Activated CD4-positive, alpha-beta T cell treated with anti-CD3 and anti-CD28 coated beads, Interleukin-2, amount 10 ng/mL, durations not matched to agents 7 days and 5 days (primary cell): ENCODE data around the gene RILPL2. TPM values are rescaled to one million over a fixed set of nuclear protein-coding genes. Genes with fewer than 3 reads are reported as not detected.
A peak's percentile ranks its signal among the peaks of the same experiment; 100 is the strongest.
"Not testable (repeated sequence)": the region's sequence is repeated elsewhere in the genome, so short reads cannot be mapped to it uniquely, and the experiment has no call there.

Source experiments
- CTCF ChIA-PET: fragments of 350-600 bp; sonication (Branson Sonifier 250); formaldehyde crosslinking; loops from one replicate; lab custom pipeline; 2021; ENCODE audit warnings: antibody characterized with exemption; lab: Charles Lee
- POLR2A ChIA-PET: fragments of 350-600 bp; sonication (Branson Sonifier 250); formaldehyde crosslinking; loops from one replicate; lab custom pipeline; 2021; ENCODE audit warnings: antibody characterized with exemption; lab: Charles Lee
- DNase-seq: peaks from one replicate; pipeline ENCODE4 v3.0.0-alpha.2; 2020
- H3K27ac Mint-ChIP-seq: one replicate; pipeline ENCODE4 v1.8.0; 2021; ENCODE audit warnings: mild to moderate bottlenecking, moderate library complexity, mixed read lengths
- H3K27me3 Mint-ChIP-seq: one replicate; pipeline ENCODE4 v1.8.0; 2021; ENCODE audit warnings: mixed read lengths
- H3K36me3 Mint-ChIP-seq: one replicate; pipeline ENCODE4 v1.8.0; 2021; ENCODE audit warnings: low read depth, mixed read lengths
- H3K4me1 Mint-ChIP-seq: one replicate; pipeline ENCODE4 v1.8.0; 2021; ENCODE audit warnings: mixed read lengths
- H3K4me3 Mint-ChIP-seq: one replicate; pipeline ENCODE4 v1.8.0; 2021; ENCODE audit warnings: mild to moderate bottlenecking, moderate library complexity, mixed read lengths
- H3K9me3 Mint-ChIP-seq: one replicate; pipeline ENCODE4 v1.8.0; 2021; ENCODE audit warnings: mixed read lengths
- total RNA-seq, 2 experiments: library from RNA; stranded (reverse); gene quantifications; one replicate each; pipeline ENCODE4 v1.2.3, GENCODE V29; 2021

RILPL2 gene
- total RNA-seq, 2 experiments from 2014 or later = 6.0 to 6.5 TPM

DNA sequence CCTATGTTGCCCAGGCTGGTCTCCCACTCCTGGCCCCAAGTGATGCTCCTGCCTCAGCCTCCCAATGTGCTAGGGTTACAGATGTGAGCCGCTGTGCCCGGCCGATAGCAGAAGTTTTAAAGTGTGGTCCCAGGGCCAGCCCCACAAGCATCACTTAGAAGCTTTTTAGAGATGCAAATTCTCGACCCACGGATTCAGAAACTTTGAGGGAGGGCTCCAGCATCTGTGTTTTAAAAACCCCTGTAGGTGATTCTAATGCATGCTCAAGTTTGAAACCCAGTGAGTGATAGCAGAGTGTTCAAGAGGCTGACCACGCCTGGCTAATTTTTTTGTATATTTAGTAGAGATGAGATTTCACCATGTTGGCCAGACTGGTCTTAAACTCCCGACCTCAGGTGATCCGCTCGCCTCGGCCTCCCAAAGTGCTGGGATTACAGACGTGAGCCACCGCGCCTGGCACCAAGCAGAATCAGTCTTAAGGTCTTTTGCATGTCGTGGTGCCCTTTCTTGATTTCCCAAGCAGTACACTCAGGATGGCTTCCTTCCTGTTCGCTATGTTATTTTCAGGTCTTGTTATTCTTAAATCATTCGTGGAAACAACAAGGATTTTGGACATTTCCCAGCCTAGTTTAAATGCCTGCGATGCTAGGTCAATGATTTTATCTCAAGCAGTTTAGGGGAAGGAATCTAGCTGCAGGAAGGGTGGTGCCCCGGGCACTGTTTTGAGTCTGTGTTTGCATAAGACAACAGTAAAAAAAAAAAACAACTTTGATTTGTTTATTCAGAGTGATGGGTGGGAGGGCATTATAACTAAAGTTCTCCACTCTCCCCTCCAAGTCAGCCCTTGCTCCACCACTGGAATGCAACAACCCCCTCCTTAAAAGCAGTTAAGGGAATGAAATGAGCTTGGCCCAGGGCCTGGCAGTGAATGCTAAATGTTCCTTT lies 9.2 kb upstream of the RILPL2 start:
- Mint-ChIP-seq H3K36me3 (peaks cover 8% of the 10 kb centered on the region), H3K9me3 (no peaks in the 10 kb centered on the region), H3K4me1 (peaks cover 45% of the 10 kb centered on the region), H3K27me3 (no peaks in the 10 kb centered on the region), H3K27ac (peak overlapping the region; percentile 66), H3K4me3 (peak overlapping the region; percentile 29)
- ChIA-PET POLR2A (no interaction called here), CTCF (interaction anchor here (0.6 to 1.5 kb wide), 3 partner anchors 9 to 80 kb away, joined by 3 to 5 read pairs (median 4); no protein-coding TSS in a partner anchor)
- DNase-seq = no peak

DNA sequence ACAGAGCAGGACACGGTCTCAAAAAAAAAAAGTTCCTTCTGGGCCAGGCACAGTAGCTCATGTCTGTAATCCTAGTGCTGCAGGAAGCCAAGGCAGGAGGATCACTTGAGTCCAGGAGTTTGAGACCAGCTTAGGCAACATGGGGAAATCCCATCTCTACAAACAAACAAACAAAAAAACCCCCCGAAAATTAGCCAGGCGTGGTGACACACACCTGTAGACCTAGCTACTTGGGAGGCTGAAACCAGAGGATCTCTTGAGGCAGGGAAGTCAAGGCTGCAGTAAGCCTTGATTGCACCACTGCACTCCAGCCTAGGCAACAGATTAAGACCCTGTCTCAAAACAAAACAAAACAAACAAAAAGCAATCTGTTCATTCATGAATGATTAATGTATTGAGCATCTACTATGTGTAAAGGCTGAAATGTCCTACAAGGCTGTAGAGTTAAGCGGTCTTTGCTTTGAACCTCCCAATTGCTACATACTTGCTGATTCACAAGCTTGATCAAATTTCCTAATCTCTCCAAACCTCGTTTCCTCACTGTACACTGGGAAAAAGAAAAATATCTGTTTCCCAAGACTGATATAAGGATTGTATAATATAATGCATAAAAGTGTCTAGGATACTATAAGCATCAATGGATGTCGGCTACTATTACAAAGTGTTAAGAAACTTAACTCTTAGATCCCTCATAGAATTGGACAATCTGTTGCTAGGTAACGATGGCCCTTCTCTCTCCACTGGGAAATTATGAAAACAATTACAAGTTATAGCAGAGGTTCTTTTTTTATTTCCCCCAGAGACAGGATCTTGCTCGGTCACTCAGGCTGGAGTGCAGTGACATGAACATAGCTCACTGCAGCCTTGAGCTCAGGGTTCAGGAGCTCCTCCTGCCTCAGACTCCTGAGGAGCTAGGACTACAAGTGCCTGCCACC lies 7.9 kb upstream of the RILPL2 start:
- H3K36me3 Mint-ChIP-seq = peaks cover 6% of the 10 kb centered on the region
- DNase-seq = no peak
- ChIA-PET POLR2A (no interaction called here), CTCF (interaction anchor here (0.7 to 1.2 kb wide), 3 partner anchors 9 to 61 kb away, joined by 3 to 4 read pairs (median 3); no protein-coding TSS in a partner anchor)
- H3K27me3 Mint-ChIP-seq = no peaks in the 10 kb centered on the region
- no peaks in the 10 kb centered on the region for H3K9me3 Mint-ChIP-seq
- no peak overlapping the region for H3K27ac Mint-ChIP-seq
- H3K4me3 Mint-ChIP-seq = no peak overlapping the region
- peaks cover 40% of the 10 kb centered on the region for H3K4me1 Mint-ChIP-seq

DNA sequence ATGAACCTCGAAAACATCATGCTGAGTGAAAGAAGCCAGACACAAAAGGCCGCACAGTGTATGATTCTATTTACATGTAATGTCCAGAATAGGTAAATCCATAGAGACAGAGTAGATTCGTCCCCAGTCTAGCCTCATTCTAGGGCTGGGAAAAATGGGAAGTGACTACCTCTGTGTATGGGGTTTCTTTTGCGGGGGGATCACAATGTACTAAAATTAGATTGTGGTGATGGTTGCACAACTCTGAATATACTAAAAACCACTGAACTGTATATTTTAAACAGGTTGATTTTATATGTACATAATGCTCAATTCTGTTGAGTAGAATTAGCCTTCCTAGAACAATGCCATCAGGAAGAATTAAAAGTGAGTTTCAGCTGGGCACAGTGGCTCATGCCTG lies 6.3 kb upstream of the RILPL2 start:
- POLR2A ChIA-PET = no interaction called here
- Mint-ChIP-seq H3K27me3 (no peaks in the 10 kb centered on the region), H3K4me3 (no peak overlapping the region)

DNA sequence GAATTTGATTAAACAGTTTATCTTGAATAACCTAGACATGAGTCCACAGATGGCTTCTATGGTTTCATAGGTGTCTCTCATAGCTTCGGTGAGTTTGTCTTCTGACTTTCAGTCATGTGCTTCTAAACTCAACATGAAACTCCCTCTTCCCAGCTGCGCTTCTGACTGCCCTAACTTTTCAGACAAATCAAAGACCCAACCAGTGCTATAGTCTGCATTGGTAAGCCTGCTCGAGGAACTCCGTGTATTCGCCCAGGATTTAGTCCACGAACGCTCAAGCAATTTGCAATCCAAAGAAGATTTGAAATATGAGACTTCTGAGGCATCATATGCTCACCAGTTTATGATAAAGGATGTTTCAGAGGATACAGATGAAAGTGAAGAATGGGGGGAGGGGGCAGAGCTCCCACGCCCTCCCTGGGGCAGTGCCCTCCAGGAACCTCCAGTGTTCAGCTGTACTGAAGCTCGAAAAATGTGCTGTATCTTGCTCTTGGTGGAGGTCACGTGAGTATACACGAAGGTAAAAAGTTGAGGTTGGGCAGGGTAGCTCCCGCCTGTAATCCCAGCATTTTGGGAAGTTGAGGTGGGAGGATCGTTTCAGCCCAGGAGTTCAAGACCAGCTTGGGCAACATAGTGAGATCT lies 5.2 kb upstream of the RILPL2 start:
- Mint-ChIP-seq H3K9me3 (no peaks in the 10 kb centered on the region), H3K27me3 (no peaks in the 10 kb centered on the region), H3K4me1 (peaks cover 32% of the 10 kb centered on the region), H3K4me3 (no peak overlapping the region), H3K27ac (no peak overlapping the region), H3K36me3 (peaks cover 2% of the 10 kb centered on the region)
- ChIA-PET POLR2A (no interaction called here), CTCF (interaction anchor here (0.6 kb wide), 1 partner anchor 238 kb away, joined by 3 read pairs; no protein-coding TSS in a partner anchor)
- no peak for DNase-seq

More for the DNA sequence above, 6.3 kb upstream of the RILPL2 start:
- peaks cover 2% of the 10 kb centered on the region for H3K36me3 Mint-ChIP-seq
- peaks cover 29% of the 10 kb centered on the region for H3K4me1 Mint-ChIP-seq
- DNase-seq = no peak
- CTCF ChIA-PET = interaction anchor here (0.6 kb wide), 1 partner anchor 801 kb away, joined by 3 read pairs; no protein-coding TSS in a partner anchor
- H3K27ac Mint-ChIP-seq = no peak overlapping the region
- no peaks in the 10 kb centered on the region for H3K9me3 Mint-ChIP-seq

DNA sequence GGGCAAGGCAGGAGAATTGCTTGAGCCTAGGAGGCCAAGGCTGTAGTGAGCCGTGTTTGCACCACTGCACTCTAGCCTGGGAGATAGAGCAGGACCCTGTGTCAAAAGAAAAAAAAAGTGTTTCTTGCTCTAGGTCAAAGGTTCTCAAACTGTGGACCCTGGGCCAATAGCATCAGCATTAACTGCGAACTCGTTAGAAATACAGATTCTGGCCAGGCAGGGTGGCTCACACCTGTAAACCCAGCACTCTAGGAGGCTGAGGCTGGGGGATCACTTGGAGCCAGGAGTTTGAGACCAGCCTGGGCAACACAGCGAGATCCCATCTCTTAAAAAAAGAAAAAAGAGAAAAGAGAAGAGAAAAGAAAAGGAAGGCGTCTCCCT lies 858 bp downstream of the RILPL2 start:
- H3K4me3 Mint-ChIP-seq = peak overlapping the region; percentile 97
- peaks cover 48% of the 10 kb centered on the region for H3K4me1 Mint-ChIP-seq
- ChIA-PET POLR2A (interaction anchor here (1.1 kb wide), 1 partner anchor 13 kb away, joined by 3 read pairs; no protein-coding TSS in a partner anchor), CTCF (interaction anchor here (0.6 to 1.4 kb wide), 9 partner anchors 8 to 157 kb away, joined by 3 to 5 read pairs (median 3); no protein-coding TSS in a partner anchor)
- H3K27ac Mint-ChIP-seq = peak overlapping the region; percentile 95
- H3K9me3 Mint-ChIP-seq = no peaks in the 10 kb centered on the region
- no peak for DNase-seq
- H3K27me3 Mint-ChIP-seq = no peaks in the 10 kb centered on the region
- H3K36me3 Mint-ChIP-seq = peaks cover 18% of the 10 kb centered on the region

DNA sequence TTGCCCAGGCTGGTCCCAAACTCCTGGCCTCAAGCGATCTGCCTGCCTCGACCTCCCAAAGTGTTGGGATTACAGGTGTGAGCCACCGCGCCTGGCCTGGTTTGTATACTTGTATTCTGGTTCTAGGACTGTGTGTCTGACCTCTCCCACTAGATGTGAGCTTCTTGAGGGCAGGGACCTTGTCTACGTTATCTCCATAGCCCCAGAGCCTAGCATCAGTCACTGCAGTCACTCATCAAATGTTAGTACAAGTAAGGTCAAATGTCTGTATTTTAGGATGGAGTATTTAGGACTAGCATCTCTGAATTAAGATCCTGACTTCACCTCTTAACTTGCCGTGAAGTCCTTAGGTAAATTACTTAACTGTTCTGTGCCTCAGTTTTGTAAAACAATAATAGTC lies 2.9 kb downstream of the RILPL2 start:
- no peak for DNase-seq
- POLR2A ChIA-PET = no interaction called here
- Mint-ChIP-seq H3K36me3 (peaks cover 29% of the 10 kb centered on the region), H3K9me3 (no peaks in the 10 kb centered on the region), H3K27me3 (no peaks in the 10 kb centered on the region), H3K27ac (peak overlapping the region; percentile 31), H3K4me3 (peak overlapping the region; percentile 58), H3K4me1 (peaks cover 52% of the 10 kb centered on the region)
- CTCF ChIA-PET = interaction anchor here (0.6 to 1.6 kb wide), 8 partner anchors 9 to 68 kb away, joined by 3 to 4 read pairs (median 3); no protein-coding TSS in a partner anchor

DNA sequence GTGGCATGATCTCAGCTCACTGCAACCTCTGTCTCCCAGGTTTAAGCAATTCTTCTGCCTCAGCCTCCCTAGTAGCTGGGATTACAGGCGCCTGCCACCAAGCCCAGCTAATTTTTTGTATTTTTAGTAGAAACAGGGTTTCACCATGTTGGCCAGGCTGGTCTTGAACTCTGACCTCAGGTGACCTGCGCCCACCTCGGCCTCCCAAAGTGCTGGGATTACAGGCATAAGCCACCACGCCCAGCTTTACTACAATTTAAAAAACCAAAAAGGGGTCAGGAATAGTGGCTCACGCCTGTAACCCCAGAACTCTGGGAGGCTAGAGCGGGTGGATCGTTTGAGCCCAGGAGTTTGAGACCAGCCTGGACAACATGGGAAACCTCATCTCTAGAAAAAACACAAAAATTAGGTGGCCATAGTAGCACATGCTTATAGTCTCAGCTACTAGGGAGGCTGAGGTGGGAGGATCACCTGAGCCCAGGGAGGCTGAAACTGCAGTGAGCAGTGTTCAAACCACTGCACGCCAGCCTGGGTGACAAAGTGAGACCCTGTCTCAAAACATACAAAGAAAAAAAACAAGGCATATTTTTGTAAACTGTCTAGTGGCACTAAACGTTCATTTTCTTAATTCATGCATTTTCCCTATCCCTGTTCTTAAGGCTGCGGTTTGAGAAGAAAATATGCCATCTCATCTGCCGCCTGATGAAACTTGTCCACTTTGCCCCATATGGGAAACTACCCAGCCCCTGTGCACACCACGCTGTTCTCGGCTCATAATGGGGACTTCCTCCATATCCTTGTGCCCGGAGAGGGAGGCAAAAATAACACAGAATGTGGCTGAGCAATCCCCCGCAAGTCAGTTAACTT lies 4.3 kb downstream of the RILPL2 start:
- Mint-ChIP-seq H3K4me1 (peaks cover 55% of the 10 kb centered on the region), H3K36me3 (peaks cover 38% of the 10 kb centered on the region), H3K4me3 (peak overlapping the region; percentile 58), H3K27ac (peak overlapping the region; percentile 67)
- CTCF ChIA-PET = interaction anchor here (0.6 to 2.6 kb wide), 4 partner anchors 8 to 14 kb away, joined by 3 to 8 read pairs (median 4); no protein-coding TSS in a partner anchor
- POLR2A ChIA-PET = interaction anchor here (0.6 kb wide), 2 partner anchors 28 to 33 kb away, joined by 5 to 8 read pairs; no protein-coding TSS in a partner anchor
- H3K9me3 Mint-ChIP-seq, DNase-seq, H3K27me3 Mint-ChIP-seq: not testable (repeated sequence)

DNA sequence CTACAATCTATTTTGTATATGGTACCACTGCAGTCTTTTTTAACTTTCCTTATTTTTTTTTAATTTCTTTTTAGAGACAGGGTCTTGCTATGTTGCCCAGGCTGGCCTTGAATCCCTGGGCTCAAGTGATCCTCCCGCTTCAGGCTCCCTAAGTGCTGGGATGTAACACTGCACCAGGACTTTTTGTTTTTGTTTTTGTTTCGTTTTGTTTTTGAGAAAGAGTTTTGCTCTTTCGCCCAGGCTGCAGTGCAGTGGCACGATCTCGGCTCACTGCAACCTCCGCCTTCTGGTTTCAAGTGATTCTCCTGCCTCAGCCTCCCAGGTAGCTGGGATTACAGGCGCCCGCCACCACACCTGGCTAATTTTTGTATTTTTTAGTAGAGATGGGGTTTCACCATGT lies 7.4 kb downstream of the RILPL2 start:
- H3K4me3 Mint-ChIP-seq, CTCF ChIA-PET, DNase-seq, H3K9me3 Mint-ChIP-seq, H3K27me3 Mint-ChIP-seq: not testable (repeated sequence)
- H3K36me3 Mint-ChIP-seq = peaks cover 40% of the 10 kb centered on the region
- H3K27ac Mint-ChIP-seq = peak overlapping the region; percentile 87
- POLR2A ChIA-PET = interaction anchor here (0.7 kb wide), 1 partner anchor 184 kb away, joined by 15 read pairs; no protein-coding TSS in a partner anchor
- peaks cover 44% of the 10 kb centered on the region for H3K4me1 Mint-ChIP-seq

DNA sequence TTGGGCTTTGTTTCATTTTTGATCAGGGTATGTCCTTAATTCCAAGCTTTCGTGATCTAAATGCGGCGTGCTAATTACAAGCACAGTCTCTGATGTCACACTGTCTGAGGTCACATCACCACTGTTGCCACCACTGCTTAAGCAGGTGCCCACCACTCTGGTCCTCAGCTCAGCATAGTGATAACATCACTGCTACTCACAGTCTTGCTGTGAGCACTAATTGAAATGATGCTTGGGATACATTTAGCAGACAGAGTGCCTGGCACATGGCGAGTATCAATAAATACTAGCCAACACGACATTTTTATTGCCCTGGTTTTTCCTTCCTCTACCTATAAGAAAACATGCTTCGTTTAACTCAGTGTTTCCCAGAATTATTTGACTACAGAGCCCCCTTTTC lies 7.9 kb downstream of the RILPL2 start:
- H3K4me1 Mint-ChIP-seq = peaks cover 40% of the 10 kb centered on the region
- no peak overlapping the region for H3K4me3 Mint-ChIP-seq
- peaks cover 43% of the 10 kb centered on the region for H3K36me3 Mint-ChIP-seq

DNA sequence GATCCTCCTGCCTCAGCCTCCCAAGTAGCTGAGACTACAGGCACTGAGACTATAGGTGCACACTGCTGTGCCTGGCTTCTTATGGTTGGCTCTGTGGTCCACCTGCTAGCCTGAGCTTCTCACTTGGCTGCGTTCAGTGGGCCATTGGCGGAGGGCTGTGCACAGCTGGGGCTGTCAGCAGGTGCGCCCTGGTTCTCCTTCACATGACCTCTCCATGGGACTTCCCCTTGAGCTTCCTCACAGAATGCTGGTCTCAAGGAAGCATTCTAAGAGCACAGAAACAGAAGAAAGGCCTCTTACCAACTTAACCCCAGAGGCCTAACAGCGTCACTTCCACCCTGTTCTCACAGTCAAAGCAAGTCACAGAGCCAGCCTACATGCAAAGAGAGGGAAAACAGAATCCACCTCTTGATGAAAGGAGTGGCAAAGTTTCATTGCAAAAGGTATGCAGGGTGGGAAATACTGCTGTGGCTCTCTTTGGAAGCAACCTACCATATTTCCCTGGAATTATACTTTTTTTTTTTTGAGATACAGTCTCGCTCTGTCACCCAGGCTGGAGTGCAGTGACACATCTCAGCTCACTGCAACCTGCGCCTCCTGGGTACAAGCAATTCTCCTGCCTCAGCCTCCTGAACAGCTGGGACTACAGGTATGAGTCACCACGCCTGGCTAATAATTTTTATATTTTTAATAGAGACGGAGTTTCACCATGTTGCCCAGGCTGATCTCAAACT lies 9.3 kb downstream of the RILPL2 start:
- Mint-ChIP-seq H3K9me3 (no peaks in the 10 kb centered on the region), H3K27ac (peak overlapping the region; percentile 87), H3K36me3 (peaks cover 50% of the 10 kb centered on the region), H3K27me3 (no peaks in the 10 kb centered on the region), H3K4me1 (peaks cover 29% of the 10 kb centered on the region), H3K4me3 (peak overlapping the region; percentile 25)
- DNase-seq = peak; percentile 47
- ChIA-PET CTCF (interaction anchor here (0.7 to 1.6 kb wide), 7 partner anchors 9 to 160 kb away, joined by 3 to 5 read pairs (median 4); partner anchors contain the start of genes RILPL2 and SNRNP35), POLR2A (interaction anchor here (1.0 to 1.1 kb wide), 2 partner anchors 43 to 194 kb away, joined by 3 read pairs; partner anchors contain the start of genes KMT5A and MPHOSPH9)

More for the DNA sequence above, 7.9 kb downstream of the RILPL2 start:
- DNase-seq = no peak
- ChIA-PET CTCF (no interaction called here), POLR2A (interaction anchor here (0.7 kb wide), 1 partner anchor 184 kb away, joined by 15 read pairs; no protein-coding TSS in a partner anchor)
- Mint-ChIP-seq H3K27me3 (no peaks in the 10 kb centered on the region), H3K27ac (peak overlapping the region; percentile 87), H3K9me3 (no peaks in the 10 kb centered on the region)
